Suprapubic skin (tissue), 4 donors: Measurements from ENCODE around the gene PRCC. TPM values are rescaled to one million over a fixed set of nuclear protein-coding genes. Genes with fewer than 3 reads are reported as not detected.
A peak's percentile ranks its signal among the peaks of the same experiment; 100 is the strongest.

Experiments used
- DNase-seq, 2 donors: peaks; one replicate each; pipeline ENCODE4 v3.0.0-alpha.2; 2019; ENCODE audit warnings: low spot score in 2 of 2
- H3K27ac ChIP-seq: fragments of 200-600 bp; sonication (generic); one replicate; pipeline ENCODE4 v1.5.1; 2019
- H3K27me3 ChIP-seq: fragments of 200-600 bp; sonication (generic); one replicate; pipeline ENCODE4 v1.5.1; 2019
- H3K36me3 ChIP-seq: fragments of 200-600 bp; sonication (generic); one replicate; pipeline ENCODE4 v1.5.1; 2019
- H3K4me1 ChIP-seq: fragments of 200-600 bp; sonication (generic); one replicate; pipeline ENCODE4 v1.5.1; 2019
- H3K4me3 ChIP-seq: fragments of 200-600 bp; sonication (generic); one replicate; pipeline ENCODE4 v1.5.1; 2019; ENCODE audit warnings: mild to moderate bottlenecking
- H3K9me3 ChIP-seq: fragments of 200-600 bp; sonication (generic); one replicate; pipeline ENCODE4 v1.5.1; 2019
- CTCF ChIP-seq, 2 donors: fragments of 200-600 bp in 1 of 2; fragments of 450-650 bp in 1 of 2; sonication (generic) in 1 of 2; IDR thresholded peaks; one replicate each; pipeline ENCODE4 v1.5.1; 2016 to 2019; ENCODE audit warnings: antibody characterized with exemption in 2 of 2, mild to moderate bottlenecking in 1 of 2, moderate library complexity in 1 of 2
- EP300 ChIP-seq: sonication (generic); formaldehyde crosslinking; IDR thresholded peaks from one replicate; pipeline ENCODE4 v1.6.1; 2017; ENCODE audit warnings: antibody characterized with exemption
- POLR2A ChIP-seq, 2 donors: fragments of 450-650 bp; IDR thresholded peaks; one replicate each; pipeline ENCODE4 v1.6.1; 2017; ENCODE audit warnings: antibody characterized with exemption in 2 of 2, mild to moderate bottlenecking in 2 of 2, moderate library complexity in 2 of 2
- POLR2AphosphoS5 ChIP-seq, 3 donors: sonication (generic); formaldehyde crosslinking; IDR thresholded peaks; one replicate each; pipeline ENCODE4 v1.6.1; 2017; ENCODE audit warnings: antibody characterized with exemption in 3 of 3
- WGBS: methylation state at CpG from one replicate; pipeline ENCODE4 v1.1.5; 2018; 5-methylcytosine and 5-hydroxymethylcytosine counted together
- total RNA-seq, 4 donors: library from RNA; depleted of rRNA; stranded (reverse); fragments of >200 nt; gene quantifications; one replicate each; pipeline ENCODE4 v1.1.0, GENCODE V29; 2016

PRCC gene
- total RNA-seq, 4 donors from 2014 or later, result 39.1 to 50.1 (median 43.3) TPM

GRCh38 chr1:156812293-156812990, 45.1 kb downstream of the PRCC start:
- TF ChIP-seq EP300 (no peak), CTCF (IDR thresholded peaks at IDR 0.05) (no peak), POLR2A (IDR thresholded peaks at IDR 0.05) (no peak), POLR2AphosphoS5 (IDR thresholded peaks at IDR 0.05) (no peak)
- no peak overlapping the region for H3K4me3 ChIP-seq
- no peaks in the 10 kb centered on the region for H3K36me3 ChIP-seq
- no peak for DNase-seq
- WGBS, result 97% methylated on average over 10 of the region's 10 CpGs
- no peaks in the 10 kb centered on the region for H3K27me3 ChIP-seq
- H3K27ac ChIP-seq, result no peak overlapping the region
- no peaks in the 10 kb centered on the region for H3K9me3 ChIP-seq
- peaks cover 17% of the 10 kb centered on the region for H3K4me1 ChIP-seq

- no peak overlapping the region for H3K27ac ChIP-seq
Measured at GRCh38 chr1:156813298-156813697, 46.0 kb downstream of the PRCC start.

GRCh38 chr1:156813750-156814570, 46.6 kb downstream of the PRCC start:
- TF ChIP-seq CTCF (IDR thresholded peaks at IDR 0.05) (peak; percentile 18 to 80), POLR2A (IDR thresholded peaks at IDR 0.05) (no peak), POLR2AphosphoS5 (IDR thresholded peaks at IDR 0.05) (no peak), EP300 (no peak)
- H3K4me3 ChIP-seq, result peak overlapping the region; percentile 52
- H3K9me3 ChIP-seq, result no peaks in the 10 kb centered on the region
- WGBS, result 19% methylated on average over 18 of the region's 60 CpGs
- peak in 1 of 2 donors; percentile 71 for DNase-seq
- H3K36me3 ChIP-seq, result no peaks in the 10 kb centered on the region
- peaks cover 17% of the 10 kb centered on the region for H3K4me1 ChIP-seq
- H3K27ac ChIP-seq, result no peak overlapping the region
- H3K27me3 ChIP-seq, result no peaks in the 10 kb centered on the region

More at GRCh38 chr1:156813298-156813697, 46.0 kb downstream of the PRCC start:
- Histone ChIP-seq H3K4me1 (peaks cover 17% of the 10 kb centered on the region), H3K9me3 (no peaks in the 10 kb centered on the region), H3K27me3 (no peaks in the 10 kb centered on the region), H3K36me3 (no peaks in the 10 kb centered on the region), H3K4me3 (peak overlapping the region; percentile 52)
- TF ChIP-seq CTCF (IDR thresholded peaks at IDR 0.05) (no peak), POLR2A (IDR thresholded peaks at IDR 0.05) (no peak), EP300 (no peak), POLR2AphosphoS5 (IDR thresholded peaks at IDR 0.05) (no peak)
- no peak for DNase-seq
- 53% methylated on average over 10 of the region's 10 CpGs for WGBS

GRCh38 chr1:156814571-156815260, 47.4 kb downstream of the PRCC start:
- Histone ChIP-seq H3K4me3 (peak overlapping the region; percentile 52), H3K4me1 (peaks cover 17% of the 10 kb centered on the region), H3K27me3 (no peaks in the 10 kb centered on the region), H3K36me3 (no peaks in the 10 kb centered on the region), H3K27ac (no peak overlapping the region), H3K9me3 (no peaks in the 10 kb centered on the region)
- DNase-seq, result no peak
- WGBS, result 59% methylated on average over 3 of the region's 7 CpGs
- TF ChIP-seq CTCF (IDR thresholded peaks at IDR 0.05), result no peak
- no peak for TF ChIP-seq EP300
- TF ChIP-seq POLR2A (IDR thresholded peaks at IDR 0.05), result no peak
- TF ChIP-seq POLR2AphosphoS5 (IDR thresholded peaks at IDR 0.05), result no peak
